ENCODE data around the gene CAMK1D. TPM values are rescaled to one million over a fixed set of nuclear protein-coding genes. Genes with fewer than 3 reads are reported as not detected.

CAMK1D gene
- total and polyA plus RNA-seq, 2 of the 8 experiments (the other 6 are each of a cell fraction or from before 2014, with no cell fraction given) = 3.5 to 10.6 TPM

DNA sequence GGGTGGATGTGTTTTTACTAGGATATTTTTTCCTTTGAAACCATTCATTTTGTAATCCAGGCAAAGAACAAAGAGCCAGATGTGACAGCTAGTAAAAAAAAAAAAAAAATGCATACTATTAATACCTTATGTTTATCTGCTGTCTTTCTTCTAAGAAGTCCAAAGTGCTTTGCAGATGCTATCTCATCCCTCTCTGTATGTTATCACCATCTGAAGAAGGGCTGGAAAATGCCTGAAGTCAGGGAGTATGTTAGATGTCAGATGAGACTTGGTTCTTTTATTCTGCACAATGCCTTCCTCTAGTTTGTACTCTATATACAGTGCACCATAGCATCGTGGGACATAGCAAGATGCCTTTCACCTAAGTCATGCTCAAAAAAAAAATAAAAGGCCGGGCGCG, 10.4 kb upstream of the CAMK1D start:
- TF ChIP-seq YY1 (IDR thresholded peaks at IDR 0.05; ENCODE audit: low read depth, low read length) (no peak), TEAD4 (IDR thresholded peaks at IDR 0.05; ENCODE audit: low read depth, low read length) (no peak), NRF1 (IDR thresholded peaks at IDR 0.05; ENCODE audit: low read depth, low read length) (no peak), SIN3A (conservative IDR thresholded peaks at IDR 0.05 in 1 of 2, IDR thresholded peaks at IDR 0.05 in 1 of 2; ENCODE audit: low read depth in 1 of 2, low read length in 2 of 2) (no peak), TCF12 (IDR thresholded peaks at IDR 0.05; ENCODE audit: low read depth, low read length) (no peak), MAFK (IDR thresholded peaks at IDR 0.05; ENCODE audit: low read depth, low read length) (no peak), CHD1 (IDR thresholded peaks at IDR 0.05; ENCODE audit: low read depth, low read length) (no peak), BRCA1 (IDR thresholded peaks at IDR 0.05; ENCODE audit: low read depth, low read length) (no peak), CHD2 (IDR thresholded peaks at IDR 0.05; ENCODE audit: low read length) (no peak), EGR1 (IDR thresholded peaks at IDR 0.05; ENCODE audit: borderline replicate concordance, low read depth, low read length) (no peak), CREB1 (IDR thresholded peaks at IDR 0.05) (no peak), RXRA (IDR thresholded peaks at IDR 0.05; ENCODE audit: insufficient read depth, low read depth, low read length) (no peak), KDM1A (IDR thresholded peaks at IDR 0.05; ENCODE audit: borderline replicate concordance, low read length) (no peak)
- TF ChIP-seq, protein P1, sequence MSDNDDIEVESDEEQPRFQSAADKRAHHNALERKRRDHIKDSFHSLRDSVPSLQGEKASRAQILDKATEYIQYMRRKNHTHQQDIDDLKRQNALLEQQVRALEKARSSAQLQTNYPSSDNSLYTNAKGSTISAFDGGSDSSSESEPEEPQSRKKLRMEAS (IDR thresholded peaks at IDR 0.05) = no peak
- CTCF ChIA-PET (ENCODE audit: partially characterized antibody) = no interaction called here
- FAIRE-seq = no peak

More for the DNA sequence above, 10.4 kb upstream of the CAMK1D start:
- Histone ChIP-seq H3K14ac (ENCODE audit: insufficient read length) (no peak overlapping the region), H4K91ac (replicated peaks; ENCODE audit: insufficient read length, low read length) (no peak overlapping the region), H2BK5ac (ENCODE audit: low read depth, low read length) (no peak overlapping the region), H4K20me1 (replicated peaks in 1 of 2; ENCODE audit: control insufficient read depth in 1 of 2, insufficient read depth in 2 of 2, low read length in 2 of 2) (no peaks in the 10 kb centered on the region), H4K5ac (ENCODE audit: insufficient read length, low read depth, low read length) (no peak overlapping the region), H3K79me1 (ENCODE audit: low read depth, low read length) (no peaks in the 10 kb centered on the region), H2AFZ (ENCODE audit: low read length) (no peak overlapping the region), H3K4me2 (ENCODE audit: insufficient read depth in 1 of 2, low read depth in 2 of 2, low read length in 2 of 2) (no peak overlapping the region), H3K36me3 (ENCODE audit: control insufficient read depth in 2 of 4, insufficient read depth in 4 of 4, low read length in 3 of 4) (no peaks in the 10 kb centered on the region), H3K4me3 (ENCODE audit: extremely low read depth in 1 of 4, insufficient read depth in 2 of 4, low read depth in 3 of 4, low read length in 4 of 4) (no peak overlapping the region), H3K4ac (replicated peaks; ENCODE audit: insufficient read length, low read depth, low read length) (no peak overlapping the region), H3K27ac (ENCODE audit: low read depth, low read length) (no peak overlapping the region), H3K18ac (ENCODE audit: extremely low read depth, low read length) (no peak overlapping the region), H2BK20ac (ENCODE audit: low read length) (no peak overlapping the region), H3K56ac (replicated peaks; ENCODE audit: insufficient read length, low read depth, low read length) (no peak overlapping the region), H3K9me3 (ENCODE audit: insufficient read depth in 2 of 2, low read depth in 1 of 2, low read length in 1 of 2) (no peaks in the 10 kb centered on the region), H3K27me3 (replicated peaks in 1 of 4; ENCODE audit: control insufficient read depth in 3 of 4, extremely low read depth in 1 of 4, insufficient read depth in 3 of 4, low read length in 3 of 4) (no peaks in the 10 kb centered on the region), H3K23me2 (ENCODE audit: low read depth, low read length) (no peaks in the 10 kb centered on the region), H2BK15ac (ENCODE audit: low read length) (no peak overlapping the region), H3K23ac (ENCODE audit: insufficient read length) (no peak overlapping the region), H2BK120ac (replicated peaks; ENCODE audit: low read depth, low read length) (no peak overlapping the region), H3K4me1 (replicated peaks in 1 of 4; ENCODE audit: control insufficient read depth in 3 of 4, insufficient read depth in 4 of 4, low read length in 3 of 4) (no peaks in the 10 kb centered on the region), H3K79me2 (ENCODE audit: control insufficient read depth in 1 of 2, insufficient read depth in 2 of 2, low read length in 2 of 2) (no peaks in the 10 kb centered on the region), H2BK12ac (ENCODE audit: low read depth, low read length) (no peak overlapping the region), H3K9ac (replicated peaks in 1 of 4; ENCODE audit: extremely low read depth in 1 of 4, low read depth in 3 of 4, low read length in 3 of 4) (no peak overlapping the region), H2AK5ac (ENCODE audit: low read depth, low read length) (no peak overlapping the region), H4K8ac (ENCODE audit: extremely low read depth, insufficient read depth, low read length) (no peak overlapping the region)
- POLR2A ChIA-PET (ENCODE audit: partially characterized antibody) = no interaction called here
- DNase-seq (ENCODE audit: low read depth in 1 of 2, low spot score in 2 of 2) = no peak
- 79% methylated on average over 4 of the region's 4 CpGs; no CpG with 5 or more reads in 1 of the 2 experiments for WGBS, 2 experiments (ENCODE audit: extremely low coverage in 1 of 2, insufficient coverage in 1 of 2, insufficient read length in 1 of 2, insufficient replicate concordance in 2 of 2, low coverage in 1 of 2, low lambda C conversion rate in 2 of 2, missing lambda C conversion rate in 1 of 2)

Measured in H1 (cell line).